ENCODE measurements around the gene SQSTM1.

The SQSTM1 gene

GRCh38 chr5:179880848-179881590, 60.3 kb downstream of the SQSTM1 start:
- TF ChIP-seq SPI1 (IDR thresholded peaks at IDR 0.05; ENCODE audit: borderline replicate concordance, low read depth) (no peak), CTCF (IDR thresholded peaks at IDR 0.05; ENCODE audit: insufficient read depth, low read length) (no peak), GABPA (IDR thresholded peaks at IDR 0.05; ENCODE audit: low read depth) (no peak), POLR2AphosphoS5 (IDR thresholded peaks at IDR 0.05; ENCODE audit: low read depth) (no peak)
- TF ChIP-seq, protein P1, sequence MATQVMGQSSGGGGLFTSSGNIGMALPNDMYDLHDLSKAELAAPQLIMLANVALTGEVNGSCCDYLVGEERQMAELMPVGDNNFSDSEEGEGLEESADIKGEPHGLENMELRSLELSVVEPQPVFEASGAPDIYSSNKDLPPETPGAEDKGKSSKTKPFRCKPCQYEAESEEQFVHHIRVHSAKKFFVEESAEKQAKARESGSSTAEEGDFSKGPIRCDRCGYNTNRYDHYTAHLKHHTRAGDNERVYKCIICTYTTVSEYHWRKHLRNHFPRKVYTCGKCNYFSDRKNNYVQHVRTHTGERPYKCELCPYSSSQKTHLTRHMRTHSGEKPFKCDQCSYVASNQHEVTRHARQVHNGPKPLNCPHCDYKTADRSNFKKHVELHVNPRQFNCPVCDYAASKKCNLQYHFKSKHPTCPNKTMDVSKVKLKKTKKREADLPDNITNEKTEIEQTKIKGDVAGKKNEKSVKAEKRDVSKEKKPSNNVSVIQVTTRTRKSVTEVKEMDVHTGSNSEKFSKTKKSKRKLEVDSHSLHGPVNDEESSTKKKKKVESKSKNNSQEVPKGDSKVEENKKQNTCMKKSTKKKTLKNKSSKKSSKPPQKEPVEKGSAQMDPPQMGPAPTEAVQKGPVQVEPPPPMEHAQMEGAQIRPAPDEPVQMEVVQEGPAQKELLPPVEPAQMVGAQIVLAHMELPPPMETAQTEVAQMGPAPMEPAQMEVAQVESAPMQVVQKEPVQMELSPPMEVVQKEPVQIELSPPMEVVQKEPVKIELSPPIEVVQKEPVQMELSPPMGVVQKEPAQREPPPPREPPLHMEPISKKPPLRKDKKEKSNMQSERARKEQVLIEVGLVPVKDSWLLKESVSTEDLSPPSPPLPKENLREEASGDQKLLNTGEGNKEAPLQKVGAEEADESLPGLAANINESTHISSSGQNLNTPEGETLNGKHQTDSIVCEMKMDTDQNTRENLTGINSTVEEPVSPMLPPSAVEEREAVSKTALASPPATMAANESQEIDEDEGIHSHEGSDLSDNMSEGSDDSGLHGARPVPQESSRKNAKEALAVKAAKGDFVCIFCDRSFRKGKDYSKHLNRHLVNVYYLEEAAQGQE (IDR thresholded peaks at IDR 0.05; ENCODE audit: insufficient replicate concordance, low read depth): no peak
- DNase-seq (ENCODE audit: low read depth in 1 of 2, low spot score in 1 of 2): no peak
- no peaks in the 10 kb centered on the region for H3K27me3 ChIP-seq (ENCODE audit: insufficient read depth, poor library complexity, severe bottlenecking)
- no peak overlapping the region for H3K4me3 ChIP-seq (replicated peaks; ENCODE audit: insufficient read depth, low read length)
- H3K27ac ChIP-seq (replicated peaks): no peak overlapping the region

DNA sequence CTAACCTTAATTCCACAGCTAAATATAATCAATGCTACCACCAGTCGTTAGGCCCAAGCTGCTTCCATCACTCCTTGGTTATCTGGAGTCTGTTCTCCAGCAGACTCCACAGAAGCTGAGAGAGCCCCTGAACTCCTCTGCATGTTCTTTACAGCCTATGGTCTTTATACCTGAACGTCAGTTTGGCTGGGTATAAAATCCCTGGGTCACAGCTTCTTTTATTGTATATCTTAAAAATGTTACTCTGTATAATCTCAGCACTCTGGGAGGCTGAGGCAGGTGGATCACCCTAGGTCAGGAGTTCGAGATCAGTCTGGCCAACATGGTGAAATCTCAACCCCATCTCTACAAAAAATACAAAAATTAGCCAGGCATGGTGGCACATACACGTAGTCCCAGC, 61.6 kb downstream of the SQSTM1 start:
- TF ChIP-seq SPI1 (IDR thresholded peaks at IDR 0.05; ENCODE audit: borderline replicate concordance, low read depth): no peak
- TF ChIP-seq, protein P1 (IDR thresholded peaks at IDR 0.05; ENCODE audit: insufficient replicate concordance, low read depth): no peak
- no peak for TF ChIP-seq GABPA (IDR thresholded peaks at IDR 0.05; ENCODE audit: low read depth)
- TF ChIP-seq CTCF (IDR thresholded peaks at IDR 0.05; ENCODE audit: insufficient read depth, low read length): no peak
- TF ChIP-seq POLR2AphosphoS5 (IDR thresholded peaks at IDR 0.05; ENCODE audit: low read depth): no peak

GRCh38 chr5:179883163-179883562, 62.5 kb downstream of the SQSTM1 start:
- Histone ChIP-seq H3K4me3 (replicated peaks; ENCODE audit: insufficient read depth, low read length) (no peak overlapping the region), H3K27me3 (ENCODE audit: insufficient read depth, poor library complexity, severe bottlenecking) (no peaks in the 10 kb centered on the region), H3K27ac (replicated peaks) (no peak overlapping the region)
- no peak for DNase-seq (ENCODE audit: low read depth in 1 of 2, low spot score in 1 of 2)
- no peak for TF ChIP-seq POLR2AphosphoS5 (IDR thresholded peaks at IDR 0.05; ENCODE audit: low read depth)
- TF ChIP-seq SPI1 (IDR thresholded peaks at IDR 0.05; ENCODE audit: borderline replicate concordance, low read depth): no peak
- no peak for TF ChIP-seq GABPA (IDR thresholded peaks at IDR 0.05; ENCODE audit: low read depth)
- TF ChIP-seq, protein P1 (IDR thresholded peaks at IDR 0.05; ENCODE audit: insufficient replicate concordance, low read depth): no peak

More for the DNA sequence above, 61.6 kb downstream of the SQSTM1 start:
- no peak overlapping the region for H3K27ac ChIP-seq (replicated peaks)
- H3K4me3 ChIP-seq (replicated peaks; ENCODE audit: insufficient read depth, low read length): no peak overlapping the region
- no peaks in the 10 kb centered on the region for H3K27me3 ChIP-seq (ENCODE audit: insufficient read depth, poor library complexity, severe bottlenecking)
- DNase-seq (ENCODE audit: low read depth in 1 of 2, low spot score in 1 of 2): no peak
